ENCODE results near the gene PRKAR2B.

DNA sequence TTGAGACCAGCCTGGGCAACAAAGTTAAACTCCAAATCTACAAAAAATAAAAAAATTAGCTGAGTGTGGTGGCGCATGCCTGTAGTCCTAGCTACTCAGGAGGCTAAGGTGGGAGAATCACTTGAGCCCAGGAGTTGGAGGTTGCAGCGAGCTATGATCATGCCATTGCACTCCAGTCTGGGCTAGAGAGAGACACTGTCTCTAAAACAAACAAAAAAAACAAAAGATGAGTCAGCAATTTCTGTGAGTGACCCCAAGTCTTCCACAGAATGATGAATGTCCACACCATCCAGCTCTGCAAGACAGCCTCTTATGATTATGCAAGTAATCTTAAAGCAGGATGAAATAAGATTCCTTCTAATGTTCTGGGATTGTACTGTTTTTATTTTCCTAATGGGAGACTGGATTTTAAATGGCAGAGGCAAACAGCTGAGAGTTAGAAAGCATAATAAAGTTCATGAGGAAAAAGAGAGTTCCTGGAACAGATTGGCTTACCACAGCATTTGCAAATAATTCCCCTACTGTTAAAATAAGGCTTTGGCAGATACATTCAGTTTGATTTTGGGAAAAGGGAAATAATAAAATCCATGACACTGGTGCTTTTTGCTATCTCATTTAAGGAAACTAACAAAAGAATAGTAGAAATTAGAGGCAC is 18.9 kb upstream of the PRKAR2B start:
- TF ChIP-seq GATA2 (IDR thresholded peaks at IDR 0.05; ENCODE audit: low read depth, low read length) (no peak), GATA3 (IDR thresholded peaks at IDR 0.05; ENCODE audit: low read depth, low read length) (no peak)

All from SH-SY5Y (cell line).